Stomach (tissue), 9 donors: Measurements from ENCODE around the gene NKG7. TPM values are rescaled to one million over a fixed set of nuclear protein-coding genes. Genes with fewer than 3 reads are reported as not detected.

Experiments used
- DNase-seq, 2 donors: peaks; one replicate each; pipeline versions ENCODE4 v3.0.0 to v3.0.0-alpha.2; 2013 to 2019
- H3K27ac ChIP-seq, 5 donors: fragments of 200-600 bp in 4 of 5; sonication (generic) in 4 of 5; one replicate each; pipeline ENCODE4 v1.5.1; 2013 to 2019; ENCODE audit warnings: mild to moderate bottlenecking in 1 of 5, moderate library complexity in 1 of 5
- H3K27me3 ChIP-seq, 3 donors: fragments of 200-600 bp; sonication (generic); one replicate each; pipeline ENCODE4 v1.5.1; 2017 to 2019; ENCODE audit warnings: mixed run types in 1 of 3
- H3K36me3 ChIP-seq, 4 donors: fragments of 200-600 bp; sonication (generic); 1 replicate in 3 of 4; 2 replicates in 1 of 4; pipeline ENCODE4 v1.5.1; 2016 to 2019
- H3K4me1 ChIP-seq, 4 donors: fragments of 200-600 bp; sonication (generic); one replicate each; pipeline ENCODE4 v1.5.1; 2016 to 2019
- H3K4me3 ChIP-seq, 4 donors: fragments of 200-600 bp; sonication (generic) in 3 of 4; one replicate each; pipeline ENCODE4 v1.5.1; 2016 to 2019; ENCODE audit warnings: mild to moderate bottlenecking in 1 of 4
- H3K9me3 ChIP-seq, 4 donors: fragments of 200-600 bp; sonication (generic); one replicate each; pipeline ENCODE4 v1.5.1; 2016 to 2019
- CTCF ChIP-seq, 7 experiments: fragments of 450-650 bp in 4 of 7; fragments of 200-600 bp in 3 of 7; sonication (generic) in 3 of 7; IDR thresholded peaks; one replicate each; pipeline ENCODE4 v1.5.1; 2016 to 2019; ENCODE audit warnings: antibody characterized with exemption in 7 of 7, control low read depth in 2 of 7, mild to moderate bottlenecking in 1 of 7
- EP300 ChIP-seq: sonication (generic); formaldehyde crosslinking; IDR thresholded peaks from one replicate; pipeline ENCODE4 v1.6.1; 2017; ENCODE audit warnings: antibody characterized with exemption
- POLR2A ChIP-seq, 4 donors: fragments of 450-650 bp; IDR thresholded peaks; one replicate each; pipeline ENCODE4 v1.6.1; 2016; ENCODE audit warnings: antibody characterized with exemption in 4 of 4, control low read depth in 2 of 4, mild to moderate bottlenecking in 1 of 4, moderate library complexity in 1 of 4
- POLR2AphosphoS5 ChIP-seq, 3 donors: sonication (generic); formaldehyde crosslinking; IDR thresholded peaks; one replicate each; pipeline ENCODE4 v1.6.1; 2016; ENCODE audit warnings: antibody characterized with exemption in 3 of 3
- WGBS, 5 donors: extraction: QIAGEN DNeasy Blood & Tissue Kit in 3 of 5; methylation state at CpG; one replicate each; pipeline versions ENCODE4 v1.1.5 to v1.1.7; 2013 to 2018; 5-methylcytosine and 5-hydroxymethylcytosine counted together
- intact Hi-C: fragments of 100-400 bp; cut with DNase I; formaldehyde crosslinking; loops from one replicate; pipeline ENCODE4 v1.15.1; 2023; ENCODE audit warnings: low total_unique reads
- polyA plus RNA-seq, 3 donors: library from polyadenylated mRNA; stranded (reverse); fragments of 200-250 nt; gene quantifications; one replicate each; pipeline ENCODE4 v1.2.3, GENCODE V29; 2013
- total RNA-seq, 5 donors: library from RNA; depleted of rRNA; stranded (reverse); fragments of >200 nt; gene quantifications; one replicate each; pipeline versions ENCODE4 v1.1.0 to v1.2.3, GENCODE V29; 2014 to 2016
- donor health status: healthy with polysubstance abuse.
- donor health status: Bipolar disorder and iron deficiency.
- donor health status: healthy.

The NKG7 gene
- total and polyA plus RNA-seq, 8 donors = 2.1 to 7.7 (median 5.2) TPM; not detected in 4

- H3K27me3 ChIP-seq = no peaks in the 10 kb centered on the region
- no peaks in the 10 kb centered on the region for H3K36me3 ChIP-seq
- intact Hi-C loops = no loop called here
- peak overlapping the region; percentile 72 to 85 (median 77) for H3K4me3 ChIP-seq
- H3K4me1 ChIP-seq = peaks cover 14 to 53% (median 50%) of the 10 kb centered on the region in 4 donors
- peak overlapping the region; percentile 85 to 98 (median 93) for H3K27ac ChIP-seq
- peak; percentile 98 to 99 for DNase-seq
- TF ChIP-seq EP300 (no peak), POLR2AphosphoS5 (IDR thresholded peaks at IDR 0.05) (peak; percentile 88 to 98 (median 94)), CTCF (IDR thresholded peaks at IDR 0.05) (no peak), POLR2A (IDR thresholded peaks at IDR 0.05) (peak in 1 of 4 donors; percentile 83)
- H3K9me3 ChIP-seq = no peaks in the 10 kb centered on the region
- WGBS, 5 donors = 0 to 1% (median 1%) methylated on average over 46 to 54 of the region's 54 CpGs
Measured at GRCh38 chr19:51366389-51367254, 5.8 kb downstream of the NKG7 start.

- H3K36me3 ChIP-seq = no peaks in the 10 kb centered on the region
- no peak for DNase-seq
- H3K4me3 ChIP-seq = peak within 1 kb of the TSS; percentile 72 to 85 (median 77)
- 0 to 1% (median 0%) methylated on average over 18 to 27 of the region's 27 CpGs for whole genome bisulfite sequencing, 5 donors
- H3K27me3 ChIP-seq = no peaks in the 10 kb centered on the region
- H3K4me1 ChIP-seq = peaks cover 14 to 53% (median 50%) of the 10 kb centered on the region in 4 donors
- peak in 1 of 7 experiments; percentile 11 for TF ChIP-seq CTCF (IDR thresholded peaks at IDR 0.05)
- no peak for TF ChIP-seq EP300
- TF ChIP-seq POLR2A (IDR thresholded peaks at IDR 0.05) = no peak
- peak within 1 kb of the TSS; percentile 85 to 98 (median 93) for H3K27ac ChIP-seq
- intact Hi-C loops = no loop called here
- no peaks in the 10 kb centered on the region for H3K9me3 ChIP-seq
Measured at GRCh38 chr19:51365965-51366388, 6.5 kb downstream of the NKG7 start, which contains the start of gene ETFB. ETFB (minus strand) TSS chr19:51366388; CDS start chr19:51366326, 62 bp downstream.

DNA sequence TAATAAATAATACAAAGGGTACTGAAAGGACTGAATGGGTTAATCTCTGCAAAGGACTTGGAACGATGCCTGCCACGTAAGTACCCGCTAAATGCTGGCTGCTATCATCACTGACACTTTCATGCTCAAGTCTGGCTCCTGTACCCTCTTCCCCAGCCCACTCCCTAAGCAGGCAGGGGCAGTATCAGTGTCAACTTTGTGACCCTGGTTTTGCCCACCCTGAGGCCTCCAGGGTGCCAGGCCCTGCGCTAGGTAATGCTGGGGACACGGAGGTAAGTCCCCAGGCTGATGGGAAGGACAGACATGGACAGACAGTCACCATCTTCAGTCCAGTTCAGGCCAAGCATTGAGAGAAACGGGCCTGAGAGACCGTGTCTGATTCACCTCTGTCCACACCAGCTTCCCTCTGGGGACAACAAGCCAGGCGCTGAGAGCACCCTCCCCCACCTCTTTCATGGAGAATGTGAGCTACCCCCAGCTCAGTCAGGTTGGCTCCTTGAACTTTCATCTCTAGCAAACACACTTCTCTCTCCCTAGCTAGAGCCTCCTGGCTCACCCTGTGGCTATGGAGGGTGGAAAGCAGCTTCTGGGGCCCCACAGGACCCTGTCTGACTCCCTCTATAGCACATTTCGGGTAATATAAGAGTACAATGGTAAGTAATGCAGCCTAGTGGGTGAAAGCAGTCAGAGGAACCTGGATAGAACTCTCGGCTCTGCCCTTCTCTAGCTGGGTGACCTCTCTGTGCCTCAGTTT lies 7.1 kb downstream of the NKG7 start:
- peak; percentile 29 to 74 for DNase-seq
- Histone ChIP-seq H3K27me3 (no peaks in the 10 kb centered on the region), H3K4me3 (peak overlapping the region; percentile 72 to 85 (median 77)), H3K36me3 (no peaks in the 10 kb centered on the region), H3K9me3 (no peaks in the 10 kb centered on the region), H3K4me1 (peaks cover 14 to 53% (median 50%) of the 10 kb centered on the region in 4 donors), H3K27ac (peak overlapping the region; percentile 85 to 98 (median 93))
- intact Hi-C loops = no loop called here
- no peak for TF ChIP-seq POLR2A (IDR thresholded peaks at IDR 0.05)
- no peak for TF ChIP-seq CTCF (IDR thresholded peaks at IDR 0.05)
- WGBS, 5 donors = 6 to 17% (median 12%) methylated on average over 9 to 10 of the region's 10 CpGs
